Upper lobe of right lung (tissue), 1 donor: ENCODE results near the gene RGS19. TPM values are rescaled to one million over a fixed set of nuclear protein-coding genes. Genes with fewer than 3 reads are reported as not detected.

Source experiments
- ATAC-seq: fragments of 200-7000 bp; cut with Tn5 transposase; one replicate; pipeline ENCODE4 v1.9.1; 2020; ENCODE audit warnings: mild to moderate bottlenecking, moderate library complexity
- DNase-seq: peaks from one replicate; pipeline ENCODE4 v3.0.0-alpha.2; 2020
- H3K27ac ChIP-seq: fragments of 200-600 bp; one replicate; pipeline ENCODE4 v1.8.0; 2022
- H3K27me3 ChIP-seq: fragments of 200-600 bp; one replicate; pipeline ENCODE4 v1.8.0; 2022; ENCODE audit warnings: mild to moderate bottlenecking
- H3K36me3 ChIP-seq: fragments of 200-600 bp; one replicate; pipeline ENCODE4 v1.8.0; 2022
- H3K4me1 ChIP-seq: fragments of 200-600 bp; one replicate; pipeline ENCODE4 v1.8.0; 2022
- H3K4me3 ChIP-seq: fragments of 200-600 bp; one replicate; pipeline ENCODE4 v1.8.0; 2022; ENCODE audit warnings: mild to moderate bottlenecking
- H3K9me3 ChIP-seq: fragments of 200-600 bp; one replicate; pipeline ENCODE4 v1.8.0; 2022
- intact Hi-C: fragments of 100-400 bp; cut with DNase I; formaldehyde crosslinking; loops from one replicate; pipeline ENCODE4 v1.11.0; 2022
- total RNA-seq: library from RNA; stranded (reverse); fragmentation: NEBNext Ultra II Directional; extraction: Animal tissue kit (Norgen Biotek cat#: 25700); gene quantifications from one replicate; pipeline ENCODE4 v1.2.1, GENCODE V29; 2021
- TF ChIP-seq, protein P1 (sequence below): fragments of 200-600 bp; IDR thresholded peaks from one replicate; pipeline ENCODE4 v1.8.0; 2022; ENCODE audit warnings: antibody characterized with exemption
- donor health status: DM: no; HTN: yes; CAD: no; lungs with severe emphysema.

RGS19 gene
- total RNA-seq, 1 donor from 2014 or later = 40.8 TPM

DNA sequence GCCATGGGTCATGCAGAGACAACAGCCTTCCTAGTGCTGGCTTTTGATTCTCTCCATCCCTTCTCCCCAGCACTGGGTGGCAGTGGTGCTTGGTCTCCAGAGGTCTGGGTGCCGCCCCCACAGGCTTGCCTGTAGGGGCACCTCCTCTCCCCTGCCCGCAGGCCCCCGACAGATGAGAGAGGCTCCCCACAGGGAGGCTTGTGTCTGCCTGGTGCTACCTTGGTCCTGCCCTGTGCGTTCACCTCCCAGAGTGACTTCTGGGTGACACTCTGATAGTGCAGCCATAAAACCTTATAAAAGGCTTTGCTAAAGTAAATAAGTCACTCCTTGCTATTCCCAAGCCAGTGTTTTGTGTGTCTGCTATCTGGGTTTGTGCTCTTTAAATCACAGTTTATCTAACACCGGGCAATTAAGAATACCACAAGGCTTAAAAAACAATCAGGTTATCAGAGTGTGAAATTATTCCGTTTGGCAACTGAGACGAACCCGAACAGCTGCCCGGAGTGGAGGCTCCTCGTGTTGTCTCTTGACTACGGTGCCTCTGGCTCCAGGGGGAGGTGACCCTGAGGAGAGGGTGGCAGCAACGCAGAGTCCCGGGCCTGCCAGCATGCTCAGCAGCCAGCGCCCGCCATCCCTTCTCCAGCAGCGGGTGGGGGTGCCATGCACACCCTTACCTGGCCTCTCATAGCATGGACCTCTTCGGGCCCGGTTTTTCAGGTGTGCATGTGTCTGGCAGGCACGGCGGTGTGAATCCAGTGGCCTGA is 48.8 kb downstream of the RGS19 start:
- Histone ChIP-seq H3K4me1 (no peaks in the 10 kb centered on the region), H3K9me3 (no peaks in the 10 kb centered on the region), H3K27me3 (no peaks in the 10 kb centered on the region), H3K36me3 (peaks cover 81% of the 10 kb centered on the region), H3K27ac (no peak overlapping the region), H3K4me3 (no peak overlapping the region)
- TF ChIP-seq, protein P1, sequence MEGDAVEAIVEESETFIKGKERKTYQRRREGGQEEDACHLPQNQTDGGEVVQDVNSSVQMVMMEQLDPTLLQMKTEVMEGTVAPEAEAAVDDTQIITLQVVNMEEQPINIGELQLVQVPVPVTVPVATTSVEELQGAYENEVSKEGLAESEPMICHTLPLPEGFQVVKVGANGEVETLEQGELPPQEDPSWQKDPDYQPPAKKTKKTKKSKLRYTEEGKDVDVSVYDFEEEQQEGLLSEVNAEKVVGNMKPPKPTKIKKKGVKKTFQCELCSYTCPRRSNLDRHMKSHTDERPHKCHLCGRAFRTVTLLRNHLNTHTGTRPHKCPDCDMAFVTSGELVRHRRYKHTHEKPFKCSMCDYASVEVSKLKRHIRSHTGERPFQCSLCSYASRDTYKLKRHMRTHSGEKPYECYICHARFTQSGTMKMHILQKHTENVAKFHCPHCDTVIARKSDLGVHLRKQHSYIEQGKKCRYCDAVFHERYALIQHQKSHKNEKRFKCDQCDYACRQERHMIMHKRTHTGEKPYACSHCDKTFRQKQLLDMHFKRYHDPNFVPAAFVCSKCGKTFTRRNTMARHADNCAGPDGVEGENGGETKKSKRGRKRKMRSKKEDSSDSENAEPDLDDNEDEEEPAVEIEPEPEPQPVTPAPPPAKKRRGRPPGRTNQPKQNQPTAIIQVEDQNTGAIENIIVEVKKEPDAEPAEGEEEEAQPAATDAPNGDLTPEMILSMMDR = no peak
- ATAC-seq = no peak
- no peak for DNase-seq
- intact Hi-C loops = no loop called here

DNA sequence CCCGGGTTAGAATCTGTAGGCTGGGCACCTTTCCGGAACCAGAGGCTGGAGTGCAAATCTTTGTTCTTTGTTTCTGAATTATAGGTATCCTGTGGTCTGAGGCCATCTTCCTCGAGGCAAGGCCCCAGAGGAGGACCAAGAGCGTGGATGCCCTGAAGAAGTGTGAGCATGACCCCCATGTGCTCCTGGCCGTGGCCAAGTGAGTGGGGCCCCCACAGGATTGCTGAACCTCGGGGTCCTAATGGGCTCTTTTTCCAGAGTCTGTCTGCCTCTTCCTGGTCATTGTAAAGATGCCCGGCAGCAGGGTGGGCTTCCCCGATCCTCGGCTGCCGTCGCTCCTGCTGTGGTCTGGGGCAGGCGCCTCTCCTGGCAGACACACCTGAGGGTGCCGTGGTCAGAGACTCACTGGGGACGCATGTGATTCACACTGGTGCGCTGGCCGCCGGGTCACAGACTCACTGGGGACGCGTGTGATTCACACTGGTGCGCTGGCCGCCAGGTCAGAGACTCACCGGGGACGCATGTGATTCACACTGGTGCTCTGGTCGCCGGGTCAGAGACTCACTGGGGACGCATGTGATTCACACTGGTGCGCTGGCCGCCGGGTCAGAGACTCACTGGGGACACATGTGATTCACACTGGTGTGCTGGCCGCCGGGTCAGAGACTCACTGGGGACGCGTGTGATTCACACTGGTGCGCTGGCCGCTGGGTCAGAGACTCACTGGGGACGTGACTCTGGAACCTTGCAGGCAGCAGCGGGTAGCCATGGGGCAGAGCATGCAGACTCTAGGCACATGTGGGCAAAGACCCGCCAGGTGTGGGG is 49.8 kb downstream of the RGS19 start:
- H3K4me1 ChIP-seq = no peaks in the 10 kb centered on the region
- H3K27me3 ChIP-seq = no peaks in the 10 kb centered on the region
- TF ChIP-seq, protein P1 = no peak
- H3K27ac ChIP-seq = no peak overlapping the region
- intact Hi-C loops = no loop called here
- DNase-seq = no peak
- peaks cover 92% of the 10 kb centered on the region for H3K36me3 ChIP-seq
- no peak for ATAC-seq
- no peak overlapping the region for H3K4me3 ChIP-seq
- H3K9me3 ChIP-seq = no peaks in the 10 kb centered on the region

DNA sequence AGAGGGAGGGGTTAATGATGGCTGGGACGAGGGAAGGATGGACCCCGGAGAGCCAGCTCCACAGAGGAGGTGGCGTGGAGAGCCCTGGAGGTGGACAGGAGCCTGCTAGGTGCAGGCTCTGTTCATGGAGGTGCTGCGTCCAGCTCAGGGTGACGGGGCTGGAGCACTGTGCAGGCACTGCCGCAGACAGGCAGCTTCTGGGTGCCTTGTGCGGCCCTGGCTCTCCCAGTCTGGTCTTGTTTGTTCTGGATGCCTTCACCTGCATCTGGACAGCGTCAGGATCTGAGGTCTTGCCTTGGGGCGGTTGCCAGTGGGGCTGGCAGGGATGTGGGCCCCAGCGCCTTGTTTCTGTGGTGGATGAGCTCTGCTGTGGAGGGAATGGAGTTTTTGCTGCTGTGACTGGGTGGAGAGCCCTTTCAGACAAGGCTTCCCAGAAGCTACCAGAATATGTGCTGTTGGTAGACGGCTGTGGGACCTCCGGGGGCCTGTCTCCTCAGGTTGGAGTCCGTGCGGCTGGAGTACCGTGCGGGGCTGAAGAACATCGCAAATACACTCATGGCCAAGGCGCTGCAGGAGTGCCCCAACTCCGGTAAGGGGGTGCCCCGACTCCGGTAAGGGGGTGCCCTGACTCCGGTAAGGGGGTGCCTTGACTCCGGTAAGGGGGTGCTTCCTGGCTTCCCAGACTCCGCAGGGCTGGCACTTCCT is 51.2 kb downstream of the RGS19 start:
- Histone ChIP-seq H3K9me3 (no peaks in the 10 kb centered on the region), H3K36me3 (peaks cover 97% of the 10 kb centered on the region), H3K27me3 (no peaks in the 10 kb centered on the region), H3K27ac (no peak overlapping the region), H3K4me1 (no peaks in the 10 kb centered on the region), H3K4me3 (no peak overlapping the region)
- no peak for DNase-seq
- TF ChIP-seq, protein P1 = no peak
- no peak for ATAC-seq
- intact Hi-C loops = no loop called here

DNA sequence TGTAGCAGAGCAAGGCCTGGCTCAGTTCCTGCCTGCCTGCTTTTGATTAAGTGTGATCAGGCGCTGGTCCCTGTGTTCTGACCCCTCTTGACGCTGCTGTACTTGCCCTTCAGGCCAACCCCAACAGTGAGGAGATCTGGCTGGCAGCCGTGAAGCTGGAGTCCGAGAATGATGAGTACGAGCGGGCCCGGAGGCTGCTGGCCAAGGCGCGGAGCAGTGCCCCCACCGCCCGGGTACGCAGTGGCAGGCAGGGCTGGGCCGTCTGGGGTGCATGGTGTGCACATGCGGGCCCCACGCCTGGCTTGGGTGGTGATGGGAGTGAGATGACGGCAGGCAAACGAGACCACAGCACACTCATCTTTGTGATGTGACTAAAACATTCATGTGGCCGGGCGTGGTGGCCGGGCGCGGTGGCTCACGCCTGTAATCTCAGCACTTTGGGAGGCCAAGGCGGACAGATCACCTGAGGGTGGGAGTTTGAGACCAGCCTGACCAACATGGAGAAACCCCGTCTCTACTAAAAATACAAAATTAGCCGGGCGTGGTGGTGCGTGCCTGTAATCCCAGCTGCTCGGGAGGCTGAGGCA is 53.4 kb downstream of the RGS19 start:
- ATAC-seq (no peak), DNase-seq (no peak)

More for the DNA sequence above, 53.4 kb downstream of the RGS19 start:
- TF ChIP-seq, protein P1 = no peak
- H3K4me3 ChIP-seq = no peak overlapping the region
- peaks cover 89% of the 10 kb centered on the region for H3K36me3 ChIP-seq
- H3K27ac ChIP-seq = no peak overlapping the region
- H3K4me1 ChIP-seq = no peaks in the 10 kb centered on the region
- no peaks in the 10 kb centered on the region for H3K27me3 ChIP-seq
- intact Hi-C loops = no loop called here
- H3K9me3 ChIP-seq = no peaks in the 10 kb centered on the region
